Stimulated activated CD8-positive, alpha-beta memory T cell treated with anti-CD3 and anti-CD28 coated beads, Interleukin-2, amount 100 ng/mL, for 48 hours (primary cell): ENCODE measurements around the gene FHL3.
A peak's percentile ranks its signal among the peaks of the same experiment; 100 is the strongest.

Experiments
- DNase-seq, 2 donors: peaks; one replicate each; pipeline ENCODE4 v3.0.0-alpha.2; 2020; ENCODE audit warnings: low read depth in 2 of 2

FHL3 gene, protein sequence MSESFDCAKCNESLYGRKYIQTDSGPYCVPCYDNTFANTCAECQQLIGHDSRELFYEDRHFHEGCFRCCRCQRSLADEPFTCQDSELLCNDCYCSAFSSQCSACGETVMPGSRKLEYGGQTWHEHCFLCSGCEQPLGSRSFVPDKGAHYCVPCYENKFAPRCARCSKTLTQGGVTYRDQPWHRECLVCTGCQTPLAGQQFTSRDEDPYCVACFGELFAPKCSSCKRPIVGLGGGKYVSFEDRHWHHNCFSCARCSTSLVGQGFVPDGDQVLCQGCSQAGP

GRCh38 chr1:38005195-38006007 lies at the start of gene FHL3:
Gene FHL3, minus strand, starts transcription at chr1:38005514. Its CDS starts 6,102 bp downstream, at chr1:37999412.
- peak in 1 of 2 donors; percentile 46 for DNase-seq

DNA sequence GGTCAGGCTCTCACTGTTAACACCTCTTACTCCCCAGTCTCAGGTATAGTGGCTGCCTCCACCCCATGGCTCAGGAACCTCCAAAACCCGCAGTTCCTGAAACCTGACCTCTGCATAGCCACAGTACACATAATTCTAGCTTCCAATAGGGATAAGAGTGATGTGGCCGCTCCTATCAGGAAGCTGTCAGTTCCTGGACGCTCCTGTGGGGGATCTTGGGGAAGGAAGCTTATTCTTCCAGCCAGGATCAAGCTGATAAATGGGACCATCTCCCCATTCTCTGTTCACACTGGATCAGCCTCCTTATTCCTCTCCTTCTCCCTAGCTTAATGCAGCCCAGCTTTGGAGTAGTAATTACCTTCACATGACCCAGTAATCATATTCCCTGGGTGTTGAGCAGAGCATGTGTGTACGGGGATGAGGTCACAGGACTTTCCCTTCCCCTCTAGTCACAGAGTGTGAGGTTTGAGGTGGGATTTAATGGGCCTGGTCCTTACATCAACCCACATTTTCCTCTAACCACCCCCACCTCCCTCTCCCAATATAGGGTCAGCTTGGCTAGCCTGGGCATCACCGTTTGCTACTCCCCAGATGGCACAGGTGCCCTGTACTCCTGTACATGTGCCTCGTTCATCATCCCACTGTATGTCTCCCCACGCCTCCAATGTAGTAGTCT lies 48.2 kb upstream of the FHL3 start:
- no peak for DNase-seq

GRCh38 chr1:38052750-38053415 lies 47.6 kb upstream of the FHL3 start:
- no peak for DNase-seq

GRCh38 chr1:38051079-38051543 lies 45.8 kb upstream of the FHL3 start:
- DNase-seq, result no peak

DNA sequence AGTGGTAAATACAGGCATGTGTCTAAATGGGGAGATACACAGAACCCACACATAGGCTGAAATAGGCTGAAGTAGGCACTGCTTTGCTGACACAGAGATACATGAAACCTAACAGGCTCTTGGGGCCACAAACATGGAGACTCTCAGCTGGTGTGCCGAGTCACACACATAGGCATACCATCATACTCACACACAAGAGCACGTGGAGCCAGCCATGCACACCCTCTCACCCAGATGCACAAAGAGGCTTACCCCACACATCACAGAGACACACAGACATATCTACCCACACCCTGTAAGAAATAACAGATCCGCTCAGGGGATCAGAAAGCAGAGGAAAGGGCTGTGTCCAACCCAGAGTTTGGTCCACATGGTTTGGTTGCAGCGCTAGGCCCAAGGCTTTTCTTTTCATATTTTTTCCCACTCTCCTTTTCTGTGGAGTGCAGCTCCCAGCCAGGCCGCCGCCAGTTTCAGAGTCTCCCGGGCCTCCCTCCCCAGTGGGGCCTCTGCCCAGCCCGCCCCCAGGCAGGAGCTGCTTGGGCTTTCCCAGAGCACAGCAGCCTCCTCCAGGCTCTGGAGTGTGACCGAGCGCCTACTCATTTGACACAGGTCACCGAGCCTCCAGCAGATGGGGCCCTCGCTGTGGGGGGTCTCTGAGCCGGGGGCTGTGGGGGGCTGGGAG lies 45.2 kb upstream of the FHL3 start:
- no peak for DNase-seq

GRCh38 chr1:38047603-38048141 lies 42.4 kb upstream of the FHL3 start:
- DNase-seq, result no peak

DNA sequence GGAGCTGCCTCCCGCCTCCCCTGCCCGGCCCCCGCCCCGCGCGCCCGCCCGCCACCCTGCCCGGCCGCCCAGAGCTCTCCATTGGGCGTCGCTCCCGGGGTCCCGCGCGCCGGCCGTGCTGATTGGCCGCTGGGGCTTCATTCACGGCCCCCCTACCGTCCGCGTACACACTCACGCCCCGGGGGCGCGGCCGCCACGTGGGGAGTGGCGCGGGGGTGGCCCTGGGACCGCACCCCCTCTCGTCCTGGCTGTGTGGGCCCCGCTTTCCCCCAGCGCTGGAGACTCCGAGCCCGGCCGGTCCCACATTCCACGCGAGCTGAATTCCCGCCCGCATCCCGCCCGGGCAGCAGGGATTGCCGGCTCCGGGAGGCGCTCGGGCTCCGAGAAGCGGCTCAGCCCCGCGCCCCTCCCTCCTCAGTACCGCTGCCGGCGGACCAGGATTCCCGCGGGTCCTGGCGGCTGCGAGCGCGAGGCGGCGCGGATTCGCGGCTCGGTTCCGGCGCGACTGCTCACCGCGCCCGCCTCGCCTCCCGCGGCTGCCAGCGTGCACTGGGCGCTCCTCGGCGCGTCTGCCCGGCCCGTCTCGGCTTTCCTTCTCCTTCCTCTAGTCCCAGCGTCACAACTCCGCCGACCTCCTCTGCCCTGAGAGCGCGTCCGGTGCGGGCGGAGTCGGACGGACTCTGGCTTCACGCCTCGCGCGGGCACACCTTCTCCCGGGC lies 41.7 kb upstream of the FHL3 start:
- peak; percentile 71 to 79 for DNase-seq

- no peak for DNase-seq
These were observed 41.1 kb upstream of the FHL3 start, which contains the start of gene POU3F1 for GRCh38 chr1:38046333-38046883. Gene POU3F1, minus strand, starts transcription at chr1:38046793. Its CDS starts 50 bp downstream, at chr1:38046743.

GRCh38 chr1:38045401-38046332 lies 40.4 kb upstream of the FHL3 start:
- DNase-seq, result no peak

- DNase-seq, result no peak
These were observed 39.2 kb upstream of the FHL3 start for GRCh38 chr1:38044221-38045215.

DNA sequence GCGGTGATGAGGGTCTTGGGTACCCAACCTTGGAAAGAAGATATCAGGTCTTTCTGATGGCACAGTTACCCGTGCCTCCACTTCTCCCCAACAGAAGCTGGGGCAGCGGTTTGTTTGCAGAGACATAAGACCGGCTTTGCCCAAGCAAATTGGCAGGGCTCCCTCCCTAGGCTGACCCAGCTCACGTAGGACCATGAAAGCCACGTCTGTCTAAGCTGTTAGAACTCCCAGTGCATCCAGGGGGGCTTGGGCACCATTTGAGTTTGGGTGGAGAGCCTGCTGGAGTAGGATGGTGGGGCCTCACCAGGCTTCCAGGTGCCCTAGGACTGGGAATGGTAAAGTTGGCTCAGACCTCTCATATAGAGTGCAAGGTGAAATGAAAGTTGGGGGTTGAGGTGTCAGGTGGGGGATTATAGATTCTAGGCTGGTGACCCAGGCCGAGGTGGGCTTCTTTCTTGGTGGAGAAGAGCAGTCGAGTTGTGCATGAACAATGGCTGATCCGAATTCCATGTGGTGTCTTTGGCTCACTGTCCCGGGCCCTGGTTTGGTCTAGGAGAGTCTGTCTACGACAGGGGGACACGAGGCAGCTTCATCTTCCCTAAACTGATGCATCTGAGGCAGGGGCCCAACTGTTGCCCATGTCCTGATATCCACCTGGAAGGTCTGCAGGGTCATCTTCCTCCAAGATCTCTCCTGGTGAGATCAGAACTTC lies 37.9 kb upstream of the FHL3 start:
- DNase-seq, result no peak

DNA sequence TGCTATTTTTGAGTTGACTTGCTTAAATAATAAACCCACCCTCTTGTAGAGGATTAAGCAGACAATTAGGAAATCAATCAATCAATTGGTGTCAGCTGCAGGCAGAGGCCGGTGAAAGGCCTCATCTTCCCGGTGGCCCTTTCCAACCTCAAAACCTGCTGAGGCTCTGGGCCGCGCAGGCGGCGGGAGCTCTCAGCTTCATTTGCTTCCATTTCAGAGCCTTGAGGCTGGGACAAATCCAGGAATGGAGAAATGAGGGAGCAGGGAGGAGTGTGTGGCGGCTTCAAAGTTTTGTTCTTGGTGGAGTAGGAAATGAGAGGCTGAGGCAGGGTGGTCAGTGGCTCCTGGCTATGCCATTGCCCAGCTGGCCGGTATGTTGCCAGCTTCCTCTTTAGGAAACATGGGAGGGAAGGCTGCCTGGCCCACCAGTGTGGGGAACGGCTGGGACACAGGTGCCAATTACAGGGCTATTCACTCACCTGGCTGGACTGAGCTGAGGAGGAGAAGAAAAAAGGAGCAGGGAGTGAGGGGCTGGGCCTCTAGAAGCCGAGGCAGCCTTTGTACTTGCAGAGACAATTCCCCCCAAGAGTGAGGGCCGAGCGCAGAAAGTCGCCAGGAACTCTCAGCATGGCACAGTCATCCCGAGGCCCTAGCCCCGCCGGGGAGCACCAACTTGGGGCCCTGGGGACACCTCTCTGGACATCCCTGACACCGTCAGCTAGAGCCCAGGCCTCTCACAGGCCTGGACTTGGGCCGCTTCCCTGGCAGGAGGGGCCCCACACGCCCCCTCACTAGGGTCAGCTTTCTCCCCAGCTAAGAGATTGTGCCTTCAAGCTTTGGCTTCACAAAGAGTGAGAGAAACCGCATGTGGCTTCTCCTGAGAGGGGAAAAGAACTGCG lies 36.9 kb upstream of the FHL3 start:
- no peak for DNase-seq

GRCh38 chr1:38039331-38040088 lies 34.2 kb upstream of the FHL3 start:
- no peak for DNase-seq

DNA sequence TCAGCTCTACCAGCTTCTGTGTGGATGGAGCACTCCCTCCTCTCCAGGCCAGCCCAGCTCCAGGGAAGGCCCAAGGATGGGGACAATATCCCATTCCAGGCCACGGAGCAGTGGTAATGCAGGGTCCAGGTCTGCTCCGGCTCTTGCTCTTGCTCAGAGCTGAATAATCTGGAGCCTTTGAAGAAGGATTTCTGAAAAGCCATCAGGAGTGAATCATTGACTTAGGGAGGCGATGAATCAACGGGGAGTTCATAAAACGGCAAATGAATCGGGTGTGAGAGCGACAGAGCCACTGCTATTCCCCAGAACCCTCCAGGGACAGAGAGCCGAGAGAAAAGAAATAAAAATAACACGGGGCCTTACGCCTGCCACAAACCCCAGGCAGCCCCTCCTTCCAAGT lies 33.5 kb upstream of the FHL3 start:
- DNase-seq, result no peak
